Measurements from ENCODE around the gene MYO18B.

DNA sequence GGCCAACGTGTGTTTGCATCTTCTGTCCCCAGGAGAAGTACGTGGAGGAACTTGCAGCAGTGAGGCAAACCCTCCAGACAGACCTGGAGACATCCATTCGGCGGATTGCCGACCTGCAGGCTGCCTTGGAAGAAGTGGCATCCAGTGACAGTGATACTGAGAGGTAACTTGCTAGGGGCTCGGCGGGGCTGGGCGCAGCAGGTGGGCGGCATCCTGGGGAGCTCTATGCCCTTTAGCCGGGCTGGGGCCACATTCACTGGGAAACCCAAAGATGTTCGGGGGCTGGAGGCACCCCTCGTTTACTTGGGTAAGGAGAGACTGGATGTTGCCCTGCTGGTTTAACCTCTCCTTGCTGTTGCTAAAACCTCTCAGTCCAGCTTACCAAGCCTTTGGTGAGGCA lies 250.3 kb downstream of the MYO18B start:
- TF ChIP-seq, protein P1, sequence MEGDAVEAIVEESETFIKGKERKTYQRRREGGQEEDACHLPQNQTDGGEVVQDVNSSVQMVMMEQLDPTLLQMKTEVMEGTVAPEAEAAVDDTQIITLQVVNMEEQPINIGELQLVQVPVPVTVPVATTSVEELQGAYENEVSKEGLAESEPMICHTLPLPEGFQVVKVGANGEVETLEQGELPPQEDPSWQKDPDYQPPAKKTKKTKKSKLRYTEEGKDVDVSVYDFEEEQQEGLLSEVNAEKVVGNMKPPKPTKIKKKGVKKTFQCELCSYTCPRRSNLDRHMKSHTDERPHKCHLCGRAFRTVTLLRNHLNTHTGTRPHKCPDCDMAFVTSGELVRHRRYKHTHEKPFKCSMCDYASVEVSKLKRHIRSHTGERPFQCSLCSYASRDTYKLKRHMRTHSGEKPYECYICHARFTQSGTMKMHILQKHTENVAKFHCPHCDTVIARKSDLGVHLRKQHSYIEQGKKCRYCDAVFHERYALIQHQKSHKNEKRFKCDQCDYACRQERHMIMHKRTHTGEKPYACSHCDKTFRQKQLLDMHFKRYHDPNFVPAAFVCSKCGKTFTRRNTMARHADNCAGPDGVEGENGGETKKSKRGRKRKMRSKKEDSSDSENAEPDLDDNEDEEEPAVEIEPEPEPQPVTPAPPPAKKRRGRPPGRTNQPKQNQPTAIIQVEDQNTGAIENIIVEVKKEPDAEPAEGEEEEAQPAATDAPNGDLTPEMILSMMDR (conservative IDR thresholded peaks at IDR 0.05), result no peak
- no peak for TF ChIP-seq ZFX (IDR thresholded peaks at IDR 0.05)

Measured in C4-2B (cell line).